ENCODE measurements around the gene HELQ. TPM values are rescaled to one million over a fixed set of nuclear protein-coding genes. Genes with fewer than 3 reads are reported as not detected.

The HELQ gene
- total RNA-seq, 1 donor from 2014 or later, result 18.4 TPM

DNA sequence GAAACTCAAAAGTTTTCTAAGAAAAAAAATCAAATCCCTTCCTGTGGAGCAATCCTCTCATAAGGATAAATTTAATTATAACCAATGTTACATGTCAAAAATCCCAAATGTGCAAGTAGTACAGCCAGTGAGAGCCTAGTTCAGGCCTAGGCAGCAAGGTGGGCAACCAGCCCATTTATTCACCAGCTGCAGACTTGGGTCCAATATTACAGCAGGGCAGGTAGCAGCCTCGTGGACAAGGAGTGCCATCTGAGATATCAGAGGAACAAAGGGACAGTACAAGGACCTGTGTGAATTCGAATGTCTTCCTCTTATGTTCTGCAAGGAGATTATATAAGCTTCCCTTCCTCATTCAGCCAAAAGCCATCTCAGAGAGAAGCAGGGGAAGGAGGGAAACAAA is 6.6 kb downstream of the HELQ start:
- Mint-ChIP-seq H3K27ac (ENCODE audit: unreplicated experiment) (no peak overlapping the region), H3K9me3 (ENCODE audit: unreplicated experiment) (no peaks in the 10 kb centered on the region), H3K4me3 (ENCODE audit: unreplicated experiment) (no peak overlapping the region), H3K4me1 (ENCODE audit: unreplicated experiment) (peaks cover 2% of the 10 kb centered on the region), H3K36me3 (ENCODE audit: unreplicated experiment) (peaks cover 21% of the 10 kb centered on the region), H3K27me3 (ENCODE audit: unreplicated experiment) (no peaks in the 10 kb centered on the region)
- no peak for TF ChIP-seq CTCF (IDR thresholded peaks at IDR 0.05)
- DNase-seq (ENCODE audit: extremely low spot score, unreplicated experiment), result no peak

GRCh38 chr4:83440899-83441298 is 14.7 kb downstream of the HELQ start:
- Mint-ChIP-seq H3K4me1 (ENCODE audit: unreplicated experiment) (no peaks in the 10 kb centered on the region), H3K27ac (ENCODE audit: unreplicated experiment) (no peak overlapping the region), H3K36me3 (ENCODE audit: unreplicated experiment) (peaks cover 28% of the 10 kb centered on the region), H3K4me3 (ENCODE audit: unreplicated experiment) (no peak overlapping the region), H3K27me3 (ENCODE audit: unreplicated experiment) (no peaks in the 10 kb centered on the region), H3K9me3 (ENCODE audit: unreplicated experiment) (no peaks in the 10 kb centered on the region)
- TF ChIP-seq CTCF (IDR thresholded peaks at IDR 0.05), result no peak
- DNase-seq (ENCODE audit: extremely low spot score, unreplicated experiment), result no peak

DNA sequence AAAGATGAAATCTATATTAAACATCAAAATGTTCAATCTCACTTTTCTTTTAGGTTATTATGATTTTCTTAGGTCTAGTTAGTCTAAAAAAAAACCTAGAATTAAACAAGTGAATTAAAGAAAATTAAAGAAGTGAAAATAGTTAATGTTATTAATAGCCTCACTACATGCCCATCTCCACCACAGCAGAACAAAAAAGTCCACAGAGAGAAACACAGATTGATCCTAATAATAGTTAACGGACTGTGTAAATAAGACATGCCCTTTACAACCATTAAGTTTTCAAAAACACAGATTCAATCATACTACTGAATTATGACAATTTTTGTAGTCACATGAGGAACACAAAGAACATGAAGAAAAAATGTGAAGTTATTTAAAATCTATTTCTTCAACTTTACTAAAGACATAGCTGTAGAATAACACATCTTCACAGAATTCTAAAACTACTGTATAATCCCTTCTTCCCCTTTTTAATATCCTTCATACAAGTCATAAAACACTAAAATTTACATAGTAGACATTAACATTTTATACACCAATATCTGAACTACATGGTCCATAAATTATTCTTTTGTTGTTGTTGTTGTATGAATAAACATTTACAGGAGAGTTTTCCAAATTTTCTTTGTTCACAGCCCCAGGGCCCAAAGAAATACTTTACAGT is 15.3 kb downstream of the HELQ start:
- Mint-ChIP-seq H3K9me3 (ENCODE audit: unreplicated experiment) (no peaks in the 10 kb centered on the region), H3K27me3 (ENCODE audit: unreplicated experiment) (no peaks in the 10 kb centered on the region), H3K4me1 (ENCODE audit: unreplicated experiment) (no peaks in the 10 kb centered on the region), H3K27ac (ENCODE audit: unreplicated experiment) (no peak overlapping the region), H3K4me3 (ENCODE audit: unreplicated experiment) (no peak overlapping the region), H3K36me3 (ENCODE audit: unreplicated experiment) (peaks cover 28% of the 10 kb centered on the region)
- no peak for DNase-seq (ENCODE audit: extremely low spot score, unreplicated experiment)
- no peak for TF ChIP-seq CTCF (IDR thresholded peaks at IDR 0.05)

DNA sequence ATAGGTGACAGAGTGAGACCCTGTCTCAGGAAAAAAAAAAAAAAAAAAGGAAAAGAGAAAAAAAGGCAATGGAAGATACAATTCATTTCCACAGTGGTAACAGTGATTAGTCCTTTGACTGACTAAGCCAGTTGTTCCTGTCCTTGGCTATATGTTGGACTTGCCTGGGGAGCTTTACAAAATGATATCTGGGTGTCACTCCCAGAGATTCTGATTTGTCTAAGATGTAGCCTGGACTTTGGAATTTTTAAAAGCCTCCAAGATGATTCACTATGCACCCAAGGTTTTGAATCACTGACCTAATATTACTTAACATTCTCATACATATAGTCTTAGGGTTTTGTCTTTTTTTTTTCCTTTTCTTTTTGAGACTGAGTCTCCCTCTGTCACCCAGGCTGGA is 16.9 kb downstream of the HELQ start:
- H3K9me3 Mint-ChIP-seq (ENCODE audit: unreplicated experiment), result no peaks in the 10 kb centered on the region
- H3K27ac Mint-ChIP-seq (ENCODE audit: unreplicated experiment), result no peak overlapping the region
- H3K27me3 Mint-ChIP-seq (ENCODE audit: unreplicated experiment), result no peaks in the 10 kb centered on the region
- DNase-seq (ENCODE audit: extremely low spot score, unreplicated experiment), result no peak
- no peak overlapping the region for H3K4me3 Mint-ChIP-seq (ENCODE audit: unreplicated experiment)
- peaks cover 21% of the 10 kb centered on the region for H3K36me3 Mint-ChIP-seq (ENCODE audit: unreplicated experiment)
- no peak for TF ChIP-seq CTCF (IDR thresholded peaks at IDR 0.05)
- no peaks in the 10 kb centered on the region for H3K4me1 Mint-ChIP-seq (ENCODE audit: unreplicated experiment)

GRCh38 chr4:83436680-83437079 is 18.9 kb downstream of the HELQ start:
- TF ChIP-seq CTCF (IDR thresholded peaks at IDR 0.05), result no peak
- no peaks in the 10 kb centered on the region for H3K27me3 Mint-ChIP-seq (ENCODE audit: unreplicated experiment)
- H3K36me3 Mint-ChIP-seq (ENCODE audit: unreplicated experiment), result peaks cover 17% of the 10 kb centered on the region

More at GRCh38 chr4:83436680-83437079, 18.9 kb downstream of the HELQ start:
- Mint-ChIP-seq H3K4me3 (ENCODE audit: unreplicated experiment) (no peak overlapping the region), H3K4me1 (ENCODE audit: unreplicated experiment) (no peaks in the 10 kb centered on the region), H3K27ac (ENCODE audit: unreplicated experiment) (no peak overlapping the region), H3K9me3 (ENCODE audit: unreplicated experiment) (no peaks in the 10 kb centered on the region)
- no peak for DNase-seq (ENCODE audit: extremely low spot score, unreplicated experiment)
